ENCODE measurements around the gene ACOXL. TPM values are rescaled to one million over a fixed set of nuclear protein-coding genes. Genes with fewer than 3 reads are reported as not detected.

The ACOXL gene
- total and polyA plus RNA-seq, 9 of the 15 experiments (the other 6 are each of a cell fraction or from before 2014, with no cell fraction given), result 0.31 to 0.56 TPM; not detected in 7

DNA sequence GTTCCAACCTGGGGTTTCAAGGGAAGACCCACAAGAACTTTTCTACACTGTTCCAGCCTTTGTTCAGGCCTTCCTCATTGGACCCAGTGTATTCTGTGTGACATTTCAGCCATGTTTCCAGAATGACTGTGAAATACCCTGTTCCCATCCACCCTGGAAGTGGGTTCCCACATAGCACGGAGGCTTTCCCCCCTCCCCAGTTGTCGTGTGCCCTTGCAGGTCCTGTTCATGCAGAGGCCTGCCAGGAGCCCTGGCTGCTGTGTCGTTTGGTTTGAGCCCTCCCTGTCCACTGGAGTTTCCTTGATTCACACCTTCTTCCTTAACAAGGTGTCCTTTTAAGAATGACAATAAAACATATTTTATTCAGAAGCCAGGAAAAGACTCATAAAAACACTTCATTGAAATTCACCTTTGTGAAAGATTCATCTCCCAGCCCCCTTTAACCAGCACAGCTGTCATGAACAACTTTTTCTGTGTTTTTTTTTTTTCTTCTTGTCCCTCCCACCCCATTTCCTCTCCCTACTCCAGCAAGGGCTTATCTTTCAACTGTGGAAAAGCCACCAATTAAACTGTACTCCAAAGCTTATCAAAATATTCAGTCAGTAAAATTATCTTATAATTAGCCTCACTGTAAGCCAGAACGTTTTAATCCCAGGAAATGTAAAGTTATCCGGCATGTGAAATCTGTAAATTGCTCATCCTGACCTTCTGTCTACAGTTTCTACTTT is 106.4 kb downstream of the ACOXL start:
- no TSS peak for BruUV-seq (replicated peaks)
- Histone ChIP-seq H3K79me2 (ENCODE audit: control insufficient read depth, insufficient read depth, low read length) (no peaks in the 10 kb centered on the region), H3K9ac (ENCODE audit: insufficient read depth in 1 of 2, low read depth in 2 of 2, low read length in 2 of 2) (no peak overlapping the region), H4K20me1 (replicated peaks; ENCODE audit: control insufficient read depth, insufficient read depth, low read length) (no peaks in the 10 kb centered on the region; the same call in 1 of the 2 replicates), H3K4me2 (ENCODE audit: insufficient read depth, low read length) (no peak overlapping the region), H3K27me3 (ENCODE audit: control insufficient read depth in 2 of 2, insufficient read depth in 2 of 2, low read length in 2 of 2) (peaks cover 5 to 44% of the 10 kb centered on the region in 2 experiments; a peak in 4 of 5 replicates), H2AFZ (ENCODE audit: low read depth, low read length) (no peak overlapping the region), H3K9me1 (ENCODE audit: control insufficient read depth, insufficient read depth, low read length) (no peaks in the 10 kb centered on the region), H3K4me3 (no peak overlapping the region), H3K27ac (ENCODE audit: extremely low read depth, low read depth, low read length) (no peak overlapping the region), H3K4me1 (replicated peaks in 1 of 2; ENCODE audit: control insufficient read depth in 2 of 2, insufficient read depth in 2 of 2, low read length in 2 of 2) (no peaks in the 10 kb centered on the region), H3K9me3 (replicated peaks; ENCODE audit: control insufficient read depth, insufficient read depth, low read depth, low read length) (no peaks in the 10 kb centered on the region), H3K36me3 (ENCODE audit: control insufficient read depth, insufficient read depth, low read length) (no peaks in the 10 kb centered on the region)
- TF ChIP-seq ZZZ3 (IDR thresholded peaks at IDR 0.05), result no peak
- TF ChIP-seq, protein P1, sequence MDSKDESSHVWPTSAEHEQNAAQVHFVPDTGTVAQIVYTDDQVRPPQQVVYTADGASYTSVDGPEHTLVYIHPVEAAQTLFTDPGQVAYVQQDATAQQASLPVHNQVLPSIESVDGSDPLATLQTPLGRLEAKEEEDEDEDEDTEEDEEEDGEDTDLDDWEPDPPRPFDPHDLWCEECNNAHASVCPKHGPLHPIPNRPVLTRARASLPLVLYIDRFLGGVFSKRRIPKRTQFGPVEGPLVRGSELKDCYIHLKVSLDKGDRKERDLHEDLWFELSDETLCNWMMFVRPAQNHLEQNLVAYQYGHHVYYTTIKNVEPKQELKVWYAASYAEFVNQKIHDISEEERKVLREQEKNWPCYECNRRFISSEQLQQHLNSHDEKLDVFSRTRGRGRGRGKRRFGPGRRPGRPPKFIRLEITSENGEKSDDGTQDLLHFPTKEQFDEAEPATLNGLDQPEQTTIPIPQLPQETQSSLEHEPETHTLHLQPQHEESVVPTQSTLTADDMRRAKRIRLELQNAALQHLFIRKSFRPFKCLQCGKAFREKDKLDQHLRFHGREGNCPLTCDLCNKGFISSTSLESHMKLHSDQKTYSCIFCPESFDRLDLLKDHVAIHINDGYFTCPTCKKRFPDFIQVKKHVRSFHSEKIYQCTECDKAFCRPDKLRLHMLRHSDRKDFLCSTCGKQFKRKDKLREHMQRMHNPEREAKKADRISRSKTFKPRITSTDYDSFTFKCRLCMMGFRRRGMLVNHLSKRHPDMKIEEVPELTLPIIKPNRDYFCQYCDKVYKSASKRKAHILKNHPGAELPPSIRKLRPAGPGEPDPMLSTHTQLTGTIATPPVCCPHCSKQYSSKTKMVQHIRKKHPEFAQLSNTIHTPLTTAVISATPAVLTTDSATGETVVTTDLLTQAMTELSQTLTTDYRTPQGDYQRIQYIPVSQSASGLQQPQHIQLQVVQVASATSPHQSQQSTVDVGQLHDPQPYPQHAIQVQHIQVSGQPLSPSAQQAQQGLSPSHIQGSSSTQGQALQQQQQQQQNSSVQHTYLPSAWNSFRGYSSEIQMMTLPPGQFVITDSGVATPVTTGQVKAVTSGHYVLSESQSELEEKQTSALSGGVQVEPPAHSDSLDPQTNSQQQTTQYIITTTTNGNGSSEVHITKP (IDR thresholded peaks at IDR 0.05; ENCODE audit: partially characterized antibody), result peak; percentile 87
- FAIRE-seq (no peak), DNase-seq (ENCODE audit: extremely low read depth in 1 of 4, low spot score in 3 of 4) (no peak), ATAC-seq (no peak)
- ChIA-PET POLR2A (no interaction called here), CTCF (ENCODE audit: low intra/inter-chr PET ratio) (no interaction called here)
- in situ Hi-C loops (cut with MboI), result no loop called here
- WGBS (ENCODE audit: insufficient coverage, low coverage, missing lambda C conversion rate), result 1% methylated on average over 5 of the region's 5 CpGs
- intact Hi-C loops (cut with micrococcal nuclease), result no loop called here

Data from K562 (cell line).